Posterior vena cava (tissue), 2 donors: ENCODE results near the gene AAR2. TPM values are rescaled to one million over a fixed set of nuclear protein-coding genes. Genes with fewer than 3 reads are reported as not detected.
A peak's percentile ranks its signal among the peaks of the same experiment; 100 is the strongest.

ENCODE experiments used
- DNase-seq: peaks from one replicate; pipeline ENCODE4 v3.0.0-alpha.2; 2020; ENCODE audit warnings: low spot score
- intact Hi-C, 2 donors: fragments of 100-400 bp; cut with DNase I; formaldehyde crosslinking; loops; one replicate each; pipeline versions ENCODE4 v1.14.1 to v1.14.2; 2022 to 2023
- total RNA-seq, 2 donors: library from RNA; stranded (reverse); fragmentation: NEBNext Ultra II Directional; extraction: Animal tissue kit (Norgen Biotek cat#: 25700); gene quantifications; one replicate each; pipeline ENCODE4 v1.2.1, GENCODE V29; 2021
- donor health status: DM: yes; HTN: yes; CAD: no.
- donor health status: DM: yes; HTN: yes; CAD: no.

The AAR2 gene
- total RNA-seq, 2 donors from 2014 or later, result 20.4 to 21.4 TPM

DNA sequence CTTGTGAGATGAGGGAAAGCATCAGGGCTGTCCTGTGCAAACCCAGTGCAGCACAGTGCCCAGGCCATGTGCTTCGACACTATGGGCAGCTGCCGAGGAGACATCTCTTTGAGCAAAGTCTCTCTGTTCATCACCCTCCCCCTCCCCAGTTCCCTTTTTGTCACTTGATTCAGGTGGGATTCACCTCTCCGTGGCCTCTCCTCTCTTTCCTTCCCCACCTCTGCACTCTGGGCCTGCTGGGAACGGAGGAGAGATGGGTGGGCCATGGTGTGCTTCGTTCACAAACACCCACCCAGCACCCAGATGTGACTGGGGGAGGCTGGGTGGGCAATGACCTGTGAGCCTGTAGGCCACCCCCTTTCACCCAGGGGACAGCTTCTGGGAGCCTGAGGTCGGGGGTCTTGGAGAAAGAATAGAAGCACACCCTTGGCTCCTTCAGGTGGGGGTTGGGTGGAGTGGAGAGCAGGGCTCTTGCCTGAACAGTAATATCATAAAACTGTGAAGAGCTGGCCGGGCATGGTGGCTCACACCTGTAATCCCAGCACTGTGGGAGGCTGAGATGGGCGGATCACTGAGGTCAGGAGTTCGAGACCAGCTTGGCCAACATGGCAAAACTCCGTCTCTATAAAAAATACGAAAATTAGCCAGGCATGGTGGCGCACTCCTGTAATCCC lies 36.4 kb downstream of the AAR2 start:
- no peak for DNase-seq
- intact Hi-C loops, result no loop called here

DNA sequence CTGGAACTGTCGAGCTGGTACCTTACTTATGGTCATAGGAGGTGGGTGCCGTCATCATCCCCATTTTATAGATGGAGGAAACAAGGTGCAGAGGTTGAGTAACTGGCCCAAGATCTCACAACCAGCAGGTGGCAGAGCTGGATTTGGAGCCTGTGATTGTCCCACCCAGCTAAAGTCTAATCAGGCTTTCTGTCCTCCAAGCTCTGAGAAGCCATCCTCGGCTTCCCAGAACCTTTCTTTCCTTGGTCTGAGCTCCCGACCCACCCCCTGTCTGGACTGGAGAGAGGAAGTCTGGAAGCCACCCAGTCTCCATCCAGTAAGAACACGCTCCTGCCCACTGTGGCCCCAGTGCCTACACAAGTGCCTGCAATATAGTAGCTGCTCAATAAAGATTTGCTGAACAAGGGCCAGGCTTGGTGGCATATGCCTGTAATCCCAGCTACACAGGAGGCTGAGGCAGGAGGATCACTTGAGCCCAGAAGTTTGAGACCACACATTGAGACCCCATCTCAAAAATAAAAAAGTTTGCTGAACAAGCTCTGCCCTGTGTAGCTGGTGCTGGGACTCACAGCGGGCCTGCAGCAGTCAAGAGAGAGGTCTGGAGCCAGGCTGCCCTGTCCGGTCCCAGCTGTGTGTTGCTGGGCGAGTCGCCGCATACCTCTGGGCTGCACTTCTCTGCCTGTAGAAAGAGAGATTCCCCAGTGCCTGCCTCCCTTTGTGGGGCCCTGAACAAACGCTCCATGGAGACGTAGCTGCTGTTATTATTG lies 37.3 kb downstream of the AAR2 start:
- intact Hi-C loops, result no loop called here
- DNase-seq, result peak; percentile 48

DNA sequence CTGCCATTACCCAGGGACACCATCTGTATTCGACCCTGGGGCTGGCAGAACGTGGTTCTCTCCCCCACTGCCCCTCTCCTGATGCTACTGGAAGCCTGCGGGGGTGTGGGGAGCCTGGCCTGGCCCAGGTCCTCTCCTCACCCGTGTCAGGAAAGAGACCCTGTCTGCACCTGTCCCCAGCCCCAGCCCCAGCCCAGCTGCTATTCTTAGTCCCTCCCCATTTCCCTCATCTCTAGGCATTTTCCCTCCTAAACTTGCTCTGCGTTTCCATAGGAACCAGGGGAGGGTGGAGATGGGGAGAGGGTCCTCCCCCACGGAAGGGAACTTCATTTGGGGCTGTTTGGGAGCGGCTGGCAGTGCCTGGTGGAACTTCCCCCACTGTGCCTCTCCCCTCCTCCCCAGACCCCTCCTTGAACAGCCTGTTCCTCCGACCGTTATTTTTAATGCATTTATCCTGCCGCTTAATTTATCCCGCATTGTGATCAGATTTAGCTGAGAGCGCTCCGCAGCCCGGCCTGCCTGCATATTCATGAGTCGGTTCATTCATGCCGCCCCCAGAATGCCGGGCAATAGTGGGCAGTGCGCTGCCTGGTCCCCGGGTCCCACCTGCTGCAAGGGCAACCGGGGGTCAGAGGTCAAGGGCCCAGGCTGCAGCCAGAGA lies 38.0 kb downstream of the AAR2 start:
- peak; percentile 56 for DNase-seq
- intact Hi-C loops, result no loop called here

DNA sequence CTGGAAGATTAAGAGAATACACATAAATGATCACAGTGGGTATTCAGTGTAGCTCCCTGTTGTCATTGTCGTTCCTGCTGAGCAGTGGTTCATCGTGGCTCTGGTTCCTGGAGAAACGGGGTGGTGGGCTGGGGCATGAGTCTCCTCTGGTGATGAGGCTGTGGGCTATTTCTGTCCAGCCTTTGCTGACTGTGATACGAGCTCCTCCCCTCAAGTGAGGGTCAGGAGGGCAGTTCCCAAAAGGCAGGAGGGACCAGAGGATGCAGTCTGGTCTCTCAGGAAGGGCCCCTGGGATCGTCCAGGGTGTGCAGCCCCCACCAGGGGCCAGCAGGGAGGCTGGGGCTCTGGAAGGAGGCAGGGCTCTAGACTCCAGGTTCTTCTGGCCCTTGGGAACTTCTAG lies 38.7 kb downstream of the AAR2 start:
- intact Hi-C loops, result no loop called here
- no peak for DNase-seq

GRCh38 chr20:36275441-36276189 lies 39.3 kb downstream of the AAR2 start:
- intact Hi-C loops, result no loop called here
- DNase-seq, result no peak

GRCh38 chr20:36277546-36277945 lies 41.3 kb downstream of the AAR2 start:
- intact Hi-C loops, result no loop called here
- DNase-seq, result no peak

DNA sequence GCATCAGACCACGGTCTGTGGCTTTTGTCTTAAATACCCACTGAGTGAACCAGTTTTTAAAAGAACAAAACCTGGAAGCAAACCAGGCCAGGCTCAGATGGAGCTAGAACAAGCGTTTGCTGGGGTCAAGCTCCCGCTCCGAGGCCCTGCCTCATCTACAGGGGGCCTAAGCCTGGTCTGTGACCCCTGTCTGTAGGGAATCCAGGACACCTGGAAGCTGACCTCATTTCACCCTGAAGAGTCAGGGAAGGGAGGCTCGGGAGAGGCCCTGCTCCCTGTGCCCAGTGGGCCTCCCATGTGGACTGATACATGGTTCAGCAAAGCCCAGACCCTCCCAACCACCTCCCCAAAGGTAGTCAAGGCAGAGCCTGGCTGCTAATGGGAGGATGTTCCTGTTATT lies 43.1 kb downstream of the AAR2 start:
- intact Hi-C loops, result no loop called here
- peak; percentile 73 for DNase-seq

DNA sequence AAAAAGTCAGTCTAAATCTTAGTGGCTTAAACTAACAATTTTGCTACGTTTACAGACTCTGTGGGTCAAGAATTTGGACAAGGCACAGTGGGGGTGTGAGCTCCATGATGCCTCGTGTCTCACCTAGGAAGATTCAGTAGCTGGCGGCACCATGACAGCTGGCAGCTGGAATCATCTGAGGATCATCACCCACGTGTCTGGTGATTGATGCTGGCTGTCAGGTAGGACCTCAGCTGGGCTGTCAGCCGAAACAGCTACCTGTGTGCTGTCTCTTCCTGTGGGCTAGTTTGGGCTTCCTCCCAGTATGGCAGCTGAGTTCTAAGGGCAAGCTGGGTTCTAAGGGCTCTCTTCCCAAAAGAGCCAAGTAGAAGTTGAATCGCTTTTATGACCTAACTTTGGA lies 43.5 kb downstream of the AAR2 start:
- intact Hi-C loops, result no loop called here
- DNase-seq, result peak; percentile 36

- DNase-seq, result no peak
- intact Hi-C loops, result no loop called here
Observed at GRCh38 chr20:36281785-36282380, 45.6 kb downstream of the AAR2 start.

GRCh38 chr20:36284751-36285150 lies 48.5 kb downstream of the AAR2 start:
- intact Hi-C loops, result no loop called here
- DNase-seq, result peak; percentile 69

GRCh38 chr20:36285746-36286447 lies 49.6 kb downstream of the AAR2 start:
- intact Hi-C loops, result no loop called here

GRCh38 chr20:36297656-36298055 lies 61.4 kb downstream of the AAR2 start:
- DNase-seq, result no peak
- intact Hi-C loops, result no loop called here

More at GRCh38 chr20:36285746-36286447, 49.6 kb downstream of the AAR2 start:
- peak; percentile 45 for DNase-seq

DNA sequence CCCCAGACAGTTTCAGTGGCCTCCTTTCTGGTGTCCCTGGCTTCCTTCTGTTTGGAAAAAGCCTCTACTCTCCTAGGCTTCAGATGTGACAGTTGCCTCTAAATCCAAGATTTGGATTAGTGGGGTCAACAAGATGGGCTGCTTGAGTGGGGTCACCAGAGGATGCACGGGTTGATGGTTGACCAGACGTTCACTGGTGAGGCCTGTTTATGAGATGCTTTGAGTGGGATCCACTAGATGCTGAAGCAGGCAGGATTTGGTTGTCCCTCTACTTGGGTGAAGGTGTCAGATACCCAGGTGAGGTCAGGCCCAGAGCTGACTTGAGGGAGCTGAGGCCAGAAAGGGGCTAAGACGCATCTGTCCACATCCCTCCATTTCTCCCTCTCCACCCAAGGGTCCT lies 61.8 kb downstream of the AAR2 start:
- DNase-seq, result no peak
- intact Hi-C loops, result no loop called here

GRCh38 chr20:36298795-36299339 lies 62.6 kb downstream of the AAR2 start:
- no peak for DNase-seq
- intact Hi-C loops, result no loop called here

DNA sequence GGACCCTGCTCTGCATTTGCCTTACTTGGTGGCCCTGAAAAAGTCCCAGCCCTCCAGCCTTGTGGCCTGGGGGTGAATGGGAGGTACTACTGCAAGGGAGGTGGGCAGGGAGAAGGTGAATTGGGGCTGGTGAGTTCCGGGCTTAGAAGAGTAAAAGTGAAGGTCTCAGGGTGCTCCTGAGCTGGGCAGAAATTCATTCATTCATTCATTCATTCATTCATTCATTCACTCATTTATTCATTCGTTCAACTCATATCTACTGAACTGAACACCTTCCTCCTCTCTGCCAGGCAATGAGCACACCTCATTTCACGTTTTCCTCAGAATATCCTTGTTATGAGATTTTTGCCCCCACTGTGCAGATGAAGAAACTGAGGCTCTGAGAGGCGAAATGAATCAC lies 63.2 kb downstream of the AAR2 start:
- intact Hi-C loops, result no loop called here
- DNase-seq, result no peak

DNA sequence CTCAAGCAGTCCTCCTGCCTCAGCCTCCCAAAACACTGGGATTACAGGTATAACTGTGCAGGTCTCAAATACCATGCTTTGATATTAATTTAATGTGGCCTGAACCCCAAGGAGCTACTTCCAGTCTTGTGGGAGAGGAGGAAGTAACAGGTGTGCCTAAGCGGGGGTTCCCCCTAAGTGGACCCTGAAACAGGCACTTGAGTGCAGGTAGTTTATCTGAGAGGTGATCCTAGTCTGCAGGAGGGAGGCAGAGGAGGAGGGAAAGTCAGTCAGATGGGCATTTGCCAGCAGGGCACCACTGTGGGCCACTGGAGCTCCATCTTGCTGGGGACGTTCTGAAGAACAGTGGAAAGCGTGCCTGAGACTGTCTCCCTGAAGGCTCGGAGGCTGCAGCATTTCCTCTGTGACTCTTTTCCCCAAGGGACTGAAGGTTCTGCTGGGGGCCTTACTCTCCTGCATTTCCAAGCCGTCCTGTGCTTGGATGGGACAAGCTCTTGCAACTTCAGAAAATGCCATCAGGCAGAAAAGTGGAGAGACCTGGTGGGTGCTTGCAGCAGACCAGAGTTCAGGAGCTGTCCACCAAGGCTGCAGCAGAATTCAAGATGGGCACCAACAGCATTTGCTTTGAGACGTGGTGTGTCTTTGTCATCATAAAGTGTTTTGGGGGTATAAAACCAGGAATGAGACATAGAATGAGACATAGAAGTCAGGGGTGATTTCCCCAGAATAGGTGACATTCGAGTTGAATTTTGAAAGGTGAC lies 65.3 kb downstream of the AAR2 start:
- intact Hi-C loops, result no loop called here
- no peak for DNase-seq

DNA sequence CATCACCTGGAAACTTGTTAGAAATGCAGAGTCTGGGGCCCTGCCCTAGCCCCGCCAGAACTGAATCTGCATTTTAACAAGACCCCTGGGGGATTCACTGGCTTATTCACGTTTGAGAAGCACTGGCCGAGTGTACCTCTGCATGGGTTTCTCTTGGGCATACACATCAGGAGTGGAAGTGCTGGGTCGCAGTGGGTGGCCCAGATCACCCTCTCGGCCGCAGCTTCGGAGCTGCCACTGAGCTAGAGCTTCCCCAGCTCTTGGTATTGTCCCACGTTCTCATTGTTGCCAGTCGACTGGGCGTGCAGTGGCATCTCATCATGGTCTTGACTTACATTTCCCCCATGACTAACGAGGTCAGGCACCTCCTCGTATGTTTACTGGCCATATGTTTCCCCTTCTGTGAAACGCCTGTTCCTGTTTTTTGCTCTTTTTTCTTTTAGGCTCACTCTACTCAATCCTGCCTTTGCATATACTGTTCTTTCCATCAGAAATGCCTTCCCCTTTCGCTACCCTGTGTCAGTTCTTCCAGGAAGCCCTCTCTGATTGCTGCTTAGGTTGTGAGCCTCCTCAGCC lies 66.8 kb downstream of the AAR2 start:
- intact Hi-C loops, result no loop called here
- DNase-seq, result no peak

DNA sequence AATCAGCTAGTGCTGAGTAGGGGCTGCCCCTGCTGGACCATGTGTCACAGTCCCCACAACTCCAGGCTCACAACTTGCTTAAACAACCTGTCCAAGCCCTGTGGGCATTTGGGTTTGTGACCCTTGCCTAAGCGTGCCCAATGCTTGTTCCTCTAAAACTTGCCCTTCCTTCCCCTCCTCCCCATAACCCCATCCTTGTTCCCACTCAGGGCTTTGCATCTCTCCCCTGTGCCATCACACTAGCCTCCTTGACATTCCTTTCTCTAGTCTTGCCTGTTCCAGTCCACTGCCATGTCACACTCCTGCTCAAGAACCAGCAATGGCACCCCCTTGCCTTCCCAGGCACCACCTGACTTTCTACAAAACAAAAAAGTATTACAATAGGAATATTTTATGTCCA lies 67.6 kb downstream of the AAR2 start:
- no peak for DNase-seq
- intact Hi-C loops, result no loop called here
